Vagina (tissue), 2 donors: ENCODE results near the gene NCCRP1. TPM values are rescaled to one million over a fixed set of nuclear protein-coding genes. Genes with fewer than 3 reads are reported as not detected.
"Not testable (repeated sequence)": the region's sequence is repeated elsewhere in the genome, so short reads cannot be mapped to it uniquely, and the experiment has no call there.

Experiments
- DNase-seq, 2 donors: peaks; one replicate each; pipeline ENCODE4 v3.0.0-alpha.2; 2017; ENCODE audit errors: extremely low spot score in 2 of 2
- H3K27ac ChIP-seq: fragments of 200-600 bp; sonication (generic); one replicate; pipeline ENCODE4 v1.5.1; 2019
- H3K27me3 ChIP-seq: fragments of 200-600 bp; sonication (generic); one replicate; pipeline ENCODE4 v1.5.1; 2019
- H3K36me3 ChIP-seq, 2 donors: fragments of 200-600 bp; sonication (generic); one replicate each; pipeline ENCODE4 v1.5.1; 2017 to 2019
- H3K4me1 ChIP-seq: fragments of 200-600 bp; sonication (generic); one replicate; pipeline ENCODE4 v1.5.1; 2019
- H3K4me3 ChIP-seq, 2 donors: fragments of 200-600 bp; sonication (generic); 1 replicate in 1 of 2; 2 replicates in 1 of 2; pipeline ENCODE4 v1.5.1; 2016 to 2019
- H3K9me3 ChIP-seq: fragments of 200-600 bp; sonication (generic); one replicate; pipeline ENCODE4 v1.5.1; 2019
- CTCF ChIP-seq, 3 experiments: fragments of 450-650 bp in 2 of 3; fragments of 200-600 bp in 1 of 3; sonication (generic) in 1 of 3; IDR thresholded peaks; one replicate each; pipeline ENCODE4 v1.5.1; 2017 to 2019; ENCODE audit warnings: antibody characterized with exemption in 3 of 3, mild to moderate bottlenecking in 2 of 3, moderate library complexity in 2 of 3
- POLR2A ChIP-seq, 2 donors: fragments of 450-650 bp; IDR thresholded peaks; one replicate each; pipeline ENCODE4 v1.6.1; 2017; ENCODE audit warnings: antibody characterized with exemption in 2 of 2, mild to moderate bottlenecking in 2 of 2, moderate library complexity in 2 of 2
- POLR2AphosphoS5 ChIP-seq, 2 donors: sonication (generic); formaldehyde crosslinking; IDR thresholded peaks; one replicate each; pipeline ENCODE4 v1.9.0; 2017; ENCODE audit warnings: antibody characterized with exemption in 2 of 2, mild to moderate bottlenecking in 2 of 2, low read depth in 1 of 2; ENCODE audit not compliant: insufficient read depth in 1 of 2
- intact Hi-C: fragments of 100-400 bp; cut with DNase I; formaldehyde crosslinking; loops from one replicate; pipeline ENCODE4 v1.15.1; 2023
- total RNA-seq: library from RNA; depleted of rRNA; stranded (reverse); fragments of >200 nt; gene quantifications from one replicate; pipeline ENCODE4 v1.2.3, GENCODE V29; 2016

NCCRP1 gene
- total RNA-seq, 1 donor from 2014 or later, result 41.7 TPM

DNA sequence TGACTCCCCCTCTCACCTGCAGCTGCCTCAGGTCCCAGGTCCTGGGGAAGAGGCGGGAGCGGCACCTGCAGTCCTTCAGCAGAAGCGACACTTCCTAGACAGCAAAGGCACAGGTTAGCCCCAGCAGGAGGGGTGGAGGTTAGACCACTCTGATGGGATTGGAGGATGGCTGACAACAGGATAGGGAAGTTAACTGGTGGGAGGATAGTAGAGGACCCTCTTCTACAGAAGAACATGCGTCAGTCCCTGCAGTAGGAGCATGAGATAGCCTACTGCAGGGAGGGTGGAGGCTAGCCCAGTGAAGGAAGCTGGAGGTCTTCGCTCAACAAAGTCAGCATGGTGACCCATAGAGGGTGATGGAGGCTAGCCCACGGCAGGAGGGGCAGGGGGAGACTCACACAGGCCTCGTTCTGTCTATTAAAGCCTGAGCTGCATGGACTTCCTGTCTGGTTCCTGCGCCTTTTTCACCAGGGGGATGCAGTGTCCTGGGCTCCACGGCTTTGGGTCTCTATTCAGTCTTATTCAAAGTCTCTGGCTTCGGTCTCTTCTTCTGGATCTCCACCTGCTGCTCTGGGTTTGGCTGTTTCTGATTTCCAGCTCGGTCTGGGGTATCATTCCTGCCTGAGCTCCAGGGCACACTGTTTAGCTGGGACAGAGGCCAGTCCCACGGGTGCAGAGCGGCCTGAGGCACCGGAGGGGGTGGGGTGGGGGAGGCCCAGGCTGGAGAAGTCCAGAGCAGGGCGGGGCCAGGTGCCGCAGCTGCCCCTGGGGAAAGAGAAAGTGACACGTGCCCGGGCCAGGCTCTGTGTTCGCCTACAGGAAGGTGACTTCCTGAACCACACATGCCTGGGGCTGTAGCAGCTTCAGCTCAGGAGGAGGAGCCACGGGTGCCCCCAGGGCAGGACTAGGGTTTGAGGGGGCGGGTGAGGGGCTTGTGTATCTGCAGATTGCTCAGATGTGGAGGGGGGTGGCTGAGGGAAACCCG is 40.7 kb downstream of the NCCRP1 start:
- H3K4me3 ChIP-seq, result no peak overlapping the region

GRCh38 chr19:39238209-39238608 is 41.4 kb downstream of the NCCRP1 start:
- no peak for DNase-seq
- no peaks in the 10 kb centered on the region for H3K4me1 ChIP-seq
- H3K4me3 ChIP-seq, result no peak overlapping the region
- H3K9me3 ChIP-seq, result no peaks in the 10 kb centered on the region
- H3K36me3 ChIP-seq, result no peaks in the 10 kb centered on the region
- TF ChIP-seq POLR2A (IDR thresholded peaks at IDR 0.05) (no peak), CTCF (IDR thresholded peaks at IDR 0.05) (no peak), POLR2AphosphoS5 (IDR thresholded peaks at IDR 0.05; ENCODE audit: insufficient read depth in 1 of 2, low read depth in 1 of 2) (no peak)
- H3K27me3 ChIP-seq, result no peaks in the 10 kb centered on the region
- H3K27ac ChIP-seq, result no peak overlapping the region
- intact Hi-C loops, result no loop called here

More for the DNA sequence above, 40.7 kb downstream of the NCCRP1 start:
- TF ChIP-seq CTCF (IDR thresholded peaks at IDR 0.05) (no peak), POLR2AphosphoS5 (IDR thresholded peaks at IDR 0.05; ENCODE audit: insufficient read depth in 1 of 2, low read depth in 1 of 2) (no peak)
- no peaks in the 10 kb centered on the region for H3K36me3 ChIP-seq
- intact Hi-C loops, result no loop called here
- H3K4me1 ChIP-seq, result no peaks in the 10 kb centered on the region
- H3K9me3 ChIP-seq, result no peaks in the 10 kb centered on the region
- no peaks in the 10 kb centered on the region for H3K27me3 ChIP-seq
- DNase-seq, result no peak
- H3K27ac ChIP-seq, result no peak overlapping the region

DNA sequence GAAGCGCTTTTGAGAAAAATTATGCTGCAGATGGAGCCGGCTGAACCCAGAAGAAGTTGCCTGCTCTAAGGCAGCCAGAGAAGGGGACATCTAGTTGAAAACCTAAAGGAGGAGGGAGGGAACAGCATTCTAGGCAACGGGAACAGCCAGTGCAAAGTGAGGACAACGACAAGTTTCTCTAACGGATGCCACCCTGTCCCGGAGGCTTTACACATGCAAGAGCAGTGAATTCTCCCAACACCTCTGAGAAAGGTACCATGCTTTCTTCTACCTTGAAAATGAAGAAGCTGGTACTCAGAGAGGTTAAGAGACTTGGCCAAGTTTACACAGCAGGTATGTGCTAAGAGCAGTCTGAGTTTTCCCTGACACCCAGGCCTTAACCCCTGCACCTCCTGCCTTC is 42.2 kb downstream of the NCCRP1 start:
- DNase-seq, result no peak
- no peaks in the 10 kb centered on the region for H3K36me3 ChIP-seq
- no peak overlapping the region for H3K27ac ChIP-seq
- no peaks in the 10 kb centered on the region for H3K4me1 ChIP-seq
- no peaks in the 10 kb centered on the region for H3K27me3 ChIP-seq
- TF ChIP-seq POLR2A (IDR thresholded peaks at IDR 0.05) (no peak), POLR2AphosphoS5 (IDR thresholded peaks at IDR 0.05; ENCODE audit: insufficient read depth in 1 of 2, low read depth in 1 of 2) (no peak), CTCF (IDR thresholded peaks at IDR 0.05) (no peak)
- no peaks in the 10 kb centered on the region for H3K9me3 ChIP-seq
- no peak overlapping the region for H3K4me3 ChIP-seq
- intact Hi-C loops, result no loop called here

- no peaks in the 10 kb centered on the region for H3K36me3 ChIP-seq
- intact Hi-C loops, result no loop called here
- no peak overlapping the region for H3K27ac ChIP-seq
- no peak for TF ChIP-seq CTCF (IDR thresholded peaks at IDR 0.05)
- TF ChIP-seq POLR2AphosphoS5 (IDR thresholded peaks at IDR 0.05; ENCODE audit: insufficient read depth in 1 of 2, low read depth in 1 of 2), result no peak
- no peak for TF ChIP-seq POLR2A (IDR thresholded peaks at IDR 0.05)
- no peak for DNase-seq
- H3K9me3 ChIP-seq, result no peaks in the 10 kb centered on the region
- no peaks in the 10 kb centered on the region for H3K4me1 ChIP-seq
- H3K27me3 ChIP-seq, result no peaks in the 10 kb centered on the region
- H3K4me3 ChIP-seq, result no peak overlapping the region
These were observed 43.7 kb downstream of the NCCRP1 start for GRCh38 chr19:39240421-39240820.

DNA sequence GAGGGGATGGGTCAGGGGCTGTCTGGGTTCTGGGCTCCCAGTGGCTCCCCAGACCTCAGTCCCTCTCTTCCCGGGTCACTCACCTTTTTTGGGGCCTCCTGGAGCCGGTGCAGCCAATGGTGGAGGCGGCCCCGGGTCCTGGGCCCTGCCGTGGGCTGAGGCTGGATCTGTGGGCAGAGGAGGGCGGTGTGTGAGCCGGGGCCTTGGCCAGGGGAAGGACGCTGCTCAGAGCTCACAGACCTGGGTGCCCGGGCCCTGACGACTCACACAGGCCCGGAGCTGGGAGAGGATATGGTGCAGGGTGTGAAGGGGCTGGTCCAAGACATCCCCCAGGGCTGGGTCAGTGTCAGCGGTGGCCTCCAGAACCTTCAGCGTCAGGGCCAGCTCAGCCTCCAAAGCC is 47.0 kb downstream of the NCCRP1 start:
- intact Hi-C loops, H3K9me3 ChIP-seq, H3K36me3 ChIP-seq, H3K4me3 ChIP-seq, H3K27ac ChIP-seq, DNase-seq: not testable (repeated sequence)
- H3K4me1 ChIP-seq, result peaks cover 12% of the 10 kb centered on the region
- H3K27me3 ChIP-seq, result peaks cover 11% of the 10 kb centered on the region

DNA sequence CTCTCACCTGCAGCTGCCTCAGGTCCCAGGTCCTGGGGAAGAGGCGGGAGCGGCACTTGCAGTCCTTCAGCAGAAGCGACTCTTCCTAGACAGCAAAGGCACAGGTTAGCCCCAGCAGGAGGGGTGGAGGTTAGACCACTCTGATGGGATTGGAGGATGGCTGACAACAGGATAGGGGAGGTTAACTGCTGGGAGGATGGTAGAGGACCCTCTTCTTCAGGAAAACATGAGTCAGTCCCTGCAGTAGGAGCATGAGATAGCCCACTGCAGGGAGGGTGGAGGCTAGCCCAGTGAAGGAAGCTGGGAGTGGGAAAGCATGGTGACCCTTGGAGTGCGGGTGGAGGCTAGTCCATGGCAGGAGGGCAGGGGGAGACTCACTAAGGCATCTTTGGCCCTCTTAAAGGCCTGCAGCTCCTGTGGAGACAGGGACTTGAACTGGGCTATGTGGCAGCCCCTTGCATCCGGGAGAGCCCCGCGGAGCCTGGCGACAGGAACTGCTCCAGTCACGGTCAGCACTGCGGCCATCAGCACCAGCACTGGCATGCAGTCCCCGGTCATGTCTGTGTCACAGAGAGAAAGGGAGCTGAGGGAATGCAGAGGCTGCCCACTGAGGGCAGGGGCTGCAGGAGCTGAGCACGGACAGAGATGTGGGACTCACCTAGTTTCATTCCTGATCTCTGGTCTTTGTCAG is 47.8 kb downstream of the NCCRP1 start, which contains the start of gene IFNL3:
Gene IFNL3 (minus strand): TSS at position 597 of the 691 bp plus-strand sequence. CDS start 39 bp downstream, at position 558.
- peaks cover 12% of the 10 kb centered on the region for H3K4me1 ChIP-seq
- H3K27ac ChIP-seq, H3K9me3 ChIP-seq, H3K4me3 ChIP-seq, intact Hi-C loops, H3K36me3 ChIP-seq, DNase-seq: not testable (repeated sequence)
- H3K27me3 ChIP-seq, result peaks cover 11% of the 10 kb centered on the region

- H3K4me3 ChIP-seq, H3K27ac ChIP-seq, H3K9me3 ChIP-seq, H3K36me3 ChIP-seq, DNase-seq, intact Hi-C loops: not testable (repeated sequence)
- peaks cover 11% of the 10 kb centered on the region for H3K27me3 ChIP-seq
- peaks cover 12% of the 10 kb centered on the region for H3K4me1 ChIP-seq
These were observed 48.4 kb downstream of the NCCRP1 start for GRCh38 chr19:39245166-39245565.
